BE2C (cell line): ENCODE data around the gene PID1.

Experiments used
- DNase-seq: peaks from one replicate; pipeline ENCODE4 v3.0.0-alpha.2; 2020
- H3K27me3 ChIP-seq: fragments of 250-450 bp; sonication (Bioruptor Pico); 2 replicates; pipeline ENCODE4 v1.5.1; 2020; ENCODE audit warnings: mild to moderate bottlenecking
- H3K36me3 ChIP-seq: fragments of 250-450 bp; sonication (Bioruptor Pico); 2 replicates; pipeline ENCODE4 v1.5.1; 2020; ENCODE audit warnings: mild to moderate bottlenecking
- H3K4me1 ChIP-seq: fragments of 250-450 bp; sonication (Bioruptor Pico); 2 replicates; pipeline ENCODE4 v1.5.1; 2020
- H3K4me3 ChIP-seq: 2 replicates; pipeline ENCODE4 v1.5.1; 2011; ENCODE audit warnings: low read depth, low read length
- H3K9me3 ChIP-seq: fragments of 250-450 bp; sonication (Bioruptor Pico); 2 replicates; pipeline ENCODE4 v1.5.1; 2020
- TF ChIP-seq, protein P1 (sequence below): IDR thresholded peaks from 2 replicates; pipeline ENCODE4 v1.5.1; 2012; ENCODE audit warnings: mild to moderate bottlenecking, low read depth, low read length

Gene PID1

GRCh38 chr2:229244975-229245374 is 26.1 kb downstream of the PID1 start:
- no peaks in the 10 kb centered on the region for H3K27me3 ChIP-seq
- H3K9me3 ChIP-seq: 0 out of 2 replicates have a peak, but pooled peaks cover 5% of the 10 kb centered on the region
- no peak for DNase-seq
- TF ChIP-seq, protein P1, sequence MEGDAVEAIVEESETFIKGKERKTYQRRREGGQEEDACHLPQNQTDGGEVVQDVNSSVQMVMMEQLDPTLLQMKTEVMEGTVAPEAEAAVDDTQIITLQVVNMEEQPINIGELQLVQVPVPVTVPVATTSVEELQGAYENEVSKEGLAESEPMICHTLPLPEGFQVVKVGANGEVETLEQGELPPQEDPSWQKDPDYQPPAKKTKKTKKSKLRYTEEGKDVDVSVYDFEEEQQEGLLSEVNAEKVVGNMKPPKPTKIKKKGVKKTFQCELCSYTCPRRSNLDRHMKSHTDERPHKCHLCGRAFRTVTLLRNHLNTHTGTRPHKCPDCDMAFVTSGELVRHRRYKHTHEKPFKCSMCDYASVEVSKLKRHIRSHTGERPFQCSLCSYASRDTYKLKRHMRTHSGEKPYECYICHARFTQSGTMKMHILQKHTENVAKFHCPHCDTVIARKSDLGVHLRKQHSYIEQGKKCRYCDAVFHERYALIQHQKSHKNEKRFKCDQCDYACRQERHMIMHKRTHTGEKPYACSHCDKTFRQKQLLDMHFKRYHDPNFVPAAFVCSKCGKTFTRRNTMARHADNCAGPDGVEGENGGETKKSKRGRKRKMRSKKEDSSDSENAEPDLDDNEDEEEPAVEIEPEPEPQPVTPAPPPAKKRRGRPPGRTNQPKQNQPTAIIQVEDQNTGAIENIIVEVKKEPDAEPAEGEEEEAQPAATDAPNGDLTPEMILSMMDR: no peak
- no peaks in the 10 kb centered on the region for H3K4me1 ChIP-seq
- no peak overlapping the region for H3K4me3 ChIP-seq
- no peaks in the 10 kb centered on the region for H3K36me3 ChIP-seq

GRCh38 chr2:229243890-229244560 is 27.1 kb downstream of the PID1 start:
- Histone ChIP-seq H3K36me3 (no peaks in the 10 kb centered on the region), H3K9me3 (0 out of 2 replicates have a peak, but pooled peaks cover 5% of the 10 kb centered on the region), H3K4me1 (no peaks in the 10 kb centered on the region), H3K27me3 (no peaks in the 10 kb centered on the region), H3K4me3 (no peak overlapping the region)
- TF ChIP-seq, protein P1: no peak
- DNase-seq: no peak

DNA sequence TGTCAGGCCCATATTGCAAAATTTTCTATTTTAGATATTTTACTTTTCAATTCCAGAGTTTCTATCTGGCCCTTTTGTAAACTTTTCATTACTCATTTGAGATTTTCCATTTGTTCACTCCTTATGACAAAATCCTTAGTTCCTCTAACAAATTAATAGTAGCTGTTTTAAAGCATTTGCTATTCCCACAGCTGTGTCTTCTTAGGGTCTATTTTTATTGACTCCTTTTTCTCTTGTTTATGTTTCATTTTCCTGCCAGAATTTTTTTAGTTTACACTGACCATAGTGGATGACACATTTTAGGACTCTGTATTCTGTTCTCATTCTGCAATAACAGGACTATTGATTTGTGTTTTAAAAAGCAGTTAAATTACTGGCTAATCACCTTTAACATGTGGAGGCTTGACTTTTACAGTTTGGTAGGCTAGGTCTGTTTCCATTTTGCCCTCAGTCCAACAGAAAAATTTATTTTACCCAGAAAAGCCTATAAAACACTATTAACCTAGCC is 30.0 kb downstream of the PID1 start:
- H3K9me3 ChIP-seq: 0 out of 2 replicates have a peak, but pooled peaks cover 5% of the 10 kb centered on the region

DNA sequence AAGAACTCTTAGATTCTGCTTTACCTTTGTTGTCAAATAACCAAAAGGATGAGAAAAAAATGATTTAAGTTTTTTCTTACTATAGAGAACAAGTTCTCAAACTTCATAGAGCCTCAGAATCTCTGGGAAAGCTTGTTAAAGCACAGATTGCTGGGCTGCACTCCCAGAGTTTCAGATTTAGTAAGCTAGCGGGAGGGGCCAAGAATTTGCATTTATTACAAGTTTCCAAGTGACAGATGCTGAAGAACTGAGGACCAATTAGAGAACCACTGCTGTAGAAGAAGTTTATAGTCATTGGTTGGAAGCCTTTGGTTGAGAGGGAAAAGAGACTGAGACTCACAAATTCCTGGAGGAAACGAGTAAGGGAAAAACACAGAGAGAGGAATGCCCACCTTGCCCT is 32.1 kb downstream of the PID1 start:
- no peak for DNase-seq
- no peaks in the 10 kb centered on the region for H3K36me3 ChIP-seq
- H3K27me3 ChIP-seq: no peaks in the 10 kb centered on the region
- TF ChIP-seq, protein P1: no peak
- H3K4me1 ChIP-seq: no peaks in the 10 kb centered on the region
- peaks cover 5% of the 10 kb centered on the region; the same call in 1 of the 2 replicates for H3K9me3 ChIP-seq
- H3K4me3 ChIP-seq: no peak overlapping the region

More for the DNA sequence above, 30.0 kb downstream of the PID1 start:
- Histone ChIP-seq H3K4me1 (no peaks in the 10 kb centered on the region), H3K27me3 (no peaks in the 10 kb centered on the region), H3K36me3 (no peaks in the 10 kb centered on the region), H3K4me3 (no peak overlapping the region)
- TF ChIP-seq, protein P1: no peak
- DNase-seq: no peak

DNA sequence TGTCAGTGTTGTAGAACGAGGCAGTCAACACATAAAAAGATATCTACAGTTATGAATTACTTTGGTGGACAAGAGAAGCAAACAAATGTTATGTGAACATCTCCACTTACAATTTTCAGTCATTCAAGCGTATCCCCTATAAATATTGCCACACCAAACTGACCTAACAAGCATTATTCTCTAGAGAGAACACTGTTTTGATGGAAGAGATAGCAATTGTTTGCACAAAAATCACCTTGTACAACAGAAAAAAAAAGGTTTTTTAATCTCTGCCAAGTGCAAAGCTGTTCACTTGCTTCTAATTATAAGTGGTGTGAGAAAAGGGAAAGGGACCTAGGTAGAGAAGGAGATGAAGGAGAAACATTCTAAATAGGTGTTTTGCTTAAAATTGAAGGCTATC is 33.8 kb downstream of the PID1 start:
- H3K9me3 ChIP-seq: no peaks in the 10 kb centered on the region; the same call in 1 of the 2 replicates
- TF ChIP-seq, protein P1: no peak
- H3K4me3 ChIP-seq: no peak overlapping the region
- H3K27me3 ChIP-seq: no peaks in the 10 kb centered on the region
- H3K4me1 ChIP-seq: no peaks in the 10 kb centered on the region
- no peak for DNase-seq
- H3K36me3 ChIP-seq: no peaks in the 10 kb centered on the region
